ENCODE measurements around the gene CBX2.

The CBX2 gene

GRCh38 chr17:79829457-79829856, 51.5 kb downstream of the CBX2 start:
- DNase-seq (ENCODE audit: low read depth): no peak

DNA sequence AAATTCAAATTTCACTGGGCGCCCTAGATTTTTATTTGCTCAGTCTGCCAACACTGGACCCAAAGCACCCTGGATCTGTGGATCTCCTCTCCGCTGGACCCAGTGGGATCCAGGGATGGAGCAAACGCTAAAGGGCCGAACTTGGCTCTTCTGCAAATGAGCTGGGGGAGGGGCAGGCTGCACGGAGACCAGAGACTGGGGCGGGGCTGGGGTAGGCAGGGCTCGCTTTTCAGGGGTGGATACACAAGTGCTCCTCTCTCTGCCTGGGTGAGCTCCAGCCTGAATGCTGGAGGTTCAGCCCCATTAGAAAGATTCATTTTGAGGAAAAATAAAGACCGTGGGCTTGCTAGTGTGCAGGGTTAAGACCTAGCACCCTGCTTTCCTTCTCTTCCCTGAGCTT, 52.4 kb downstream of the CBX2 start:
- DNase-seq (ENCODE audit: low read depth): no peak

GRCh38 chr17:79830763-79831264, 52.9 kb downstream of the CBX2 start:
- no peak for DNase-seq (ENCODE audit: low read depth)

GRCh38 chr17:79831265-79832217, 53.6 kb downstream of the CBX2 start:
- DNase-seq (ENCODE audit: low read depth): no peak

- DNase-seq (ENCODE audit: low read depth): no peak
These were observed 54.5 kb downstream of the CBX2 start for GRCh38 chr17:79832218-79833109.

DNA sequence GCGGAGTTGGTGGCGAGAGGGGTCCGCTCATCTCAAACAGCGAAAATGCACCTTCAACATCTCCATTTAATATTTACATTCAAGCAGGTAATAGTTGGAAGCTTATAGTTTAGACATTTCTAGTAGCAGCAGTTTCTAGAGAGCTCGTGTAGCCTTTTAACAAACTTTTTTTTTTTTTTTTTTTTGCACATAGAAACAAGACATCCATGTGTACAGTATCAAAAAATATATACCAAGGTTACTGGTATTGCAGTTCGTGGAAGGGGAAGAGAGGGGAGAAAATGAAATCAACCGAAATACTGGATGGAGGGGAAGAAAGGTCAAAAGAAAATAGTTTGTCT, 55.1 kb downstream of the CBX2 start:
- no peak for DNase-seq (ENCODE audit: low read depth)

- no peak for DNase-seq (ENCODE audit: low read depth)
These were observed 56.0 kb downstream of the CBX2 start for GRCh38 chr17:79833744-79834564.

- peak; percentile 32 for DNase-seq (ENCODE audit: low read depth)
These were observed 56.9 kb downstream of the CBX2 start for GRCh38 chr17:79834565-79835469.

GRCh38 chr17:79835470-79835899, 57.5 kb downstream of the CBX2 start:
- DNase-seq (ENCODE audit: low read depth): no peak

DNA sequence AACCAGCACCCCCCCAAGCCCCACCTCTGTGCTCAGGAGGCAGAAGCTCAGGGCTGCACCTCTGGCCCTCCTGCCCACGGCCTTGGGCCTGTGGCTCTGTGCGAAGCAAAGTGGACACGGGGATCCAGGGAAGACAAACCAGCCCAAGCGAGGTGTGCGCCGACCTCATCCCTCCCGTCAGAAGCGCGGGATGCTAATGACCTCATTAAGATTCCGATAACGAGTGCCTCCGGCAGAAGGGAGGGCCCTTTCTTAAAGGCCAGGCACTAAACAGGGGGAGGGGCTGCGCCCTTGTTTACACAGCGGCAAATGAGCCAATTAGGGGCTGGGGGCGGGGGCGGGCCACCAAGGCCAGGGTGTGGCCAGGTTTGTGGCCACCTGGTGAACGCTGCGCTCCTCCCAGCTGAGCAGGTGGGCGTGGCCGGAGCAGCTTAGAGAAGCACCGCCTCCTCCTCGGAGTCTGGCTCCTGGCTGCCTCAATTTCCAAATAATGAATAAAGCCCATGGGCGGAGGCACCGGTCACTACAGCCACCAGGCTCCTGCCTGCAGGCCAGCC, 58.1 kb downstream of the CBX2 start:
- DNase-seq (ENCODE audit: low read depth): no peak

DNA sequence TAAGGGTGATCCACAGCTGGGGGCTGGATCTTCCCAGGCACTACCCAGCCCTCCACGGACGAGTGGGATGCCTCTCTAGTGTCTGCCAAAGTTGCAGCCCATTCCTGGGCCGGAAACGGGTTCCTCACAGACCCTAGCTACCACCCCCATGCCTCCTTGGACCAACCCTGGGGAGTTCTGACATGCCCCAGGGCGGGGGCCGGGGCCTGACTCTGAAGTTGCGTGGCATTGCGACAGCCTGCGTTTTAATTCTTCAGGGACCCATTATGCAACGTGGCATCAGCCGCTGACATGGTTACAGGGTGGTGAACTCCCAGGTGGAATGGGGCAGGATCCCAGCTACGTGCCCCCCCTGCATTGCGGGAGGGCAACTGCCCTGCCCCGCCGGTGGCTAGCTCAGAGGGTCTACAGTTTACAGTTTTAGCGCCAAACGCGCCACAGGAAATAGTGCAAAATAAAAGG, 58.6 kb downstream of the CBX2 start:
- DNase-seq (ENCODE audit: low read depth): no peak

DNA sequence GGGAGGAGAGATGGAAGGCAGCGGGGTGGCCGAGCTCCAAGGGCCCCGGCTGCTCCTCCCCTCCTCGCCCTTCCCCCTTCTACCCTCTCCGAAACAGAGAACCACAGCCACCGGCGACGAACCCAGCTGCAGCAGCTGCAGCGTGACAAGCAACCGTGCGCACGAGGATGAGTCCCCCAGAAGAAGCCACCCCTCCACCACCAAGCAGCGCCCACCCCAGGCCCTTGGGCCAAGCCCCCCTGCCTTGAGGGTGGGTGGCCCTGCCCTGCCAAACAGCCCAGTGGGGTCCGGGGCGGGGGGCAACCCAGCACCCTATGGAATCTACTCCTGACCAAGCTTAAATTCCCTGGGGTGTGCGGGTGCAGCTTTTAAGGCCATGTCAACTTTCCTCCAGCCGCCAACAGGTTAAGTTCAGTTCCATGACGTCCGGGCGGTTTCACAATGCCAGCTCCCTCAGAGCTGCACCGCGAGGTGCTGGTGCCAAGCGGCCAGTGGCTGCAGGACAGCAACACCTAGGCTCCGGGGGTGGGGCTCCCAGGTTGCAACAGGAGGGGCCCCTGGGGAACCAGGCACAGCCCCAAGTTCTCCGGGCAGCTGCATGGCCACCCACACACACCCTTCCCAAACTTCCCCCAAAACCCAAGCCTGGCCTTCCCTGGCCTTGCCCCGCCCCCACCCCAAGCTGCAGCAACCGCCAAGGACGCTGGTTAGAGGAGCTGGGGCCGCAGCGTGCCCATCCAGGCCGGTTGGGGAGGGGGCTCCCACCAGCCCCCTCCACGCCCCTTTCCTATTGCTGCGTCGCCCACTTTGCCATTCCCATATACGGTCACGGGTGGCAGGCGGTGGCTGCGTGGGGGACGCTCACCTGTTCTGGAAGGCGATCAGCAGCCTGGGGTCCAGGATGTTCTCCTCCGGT, 59.3 kb downstream of the CBX2 start:
- DNase-seq (ENCODE audit: low read depth): no peak

Measured in stimulated activated CD8-positive, alpha-beta memory T cell treated with anti-CD3 and anti-CD28 coated beads, Interleukin-15, amount 100 ng/mL, for 1 hour (primary cell).